Measurements from ENCODE around the gene ANO9.

The ANO9 gene

DNA sequence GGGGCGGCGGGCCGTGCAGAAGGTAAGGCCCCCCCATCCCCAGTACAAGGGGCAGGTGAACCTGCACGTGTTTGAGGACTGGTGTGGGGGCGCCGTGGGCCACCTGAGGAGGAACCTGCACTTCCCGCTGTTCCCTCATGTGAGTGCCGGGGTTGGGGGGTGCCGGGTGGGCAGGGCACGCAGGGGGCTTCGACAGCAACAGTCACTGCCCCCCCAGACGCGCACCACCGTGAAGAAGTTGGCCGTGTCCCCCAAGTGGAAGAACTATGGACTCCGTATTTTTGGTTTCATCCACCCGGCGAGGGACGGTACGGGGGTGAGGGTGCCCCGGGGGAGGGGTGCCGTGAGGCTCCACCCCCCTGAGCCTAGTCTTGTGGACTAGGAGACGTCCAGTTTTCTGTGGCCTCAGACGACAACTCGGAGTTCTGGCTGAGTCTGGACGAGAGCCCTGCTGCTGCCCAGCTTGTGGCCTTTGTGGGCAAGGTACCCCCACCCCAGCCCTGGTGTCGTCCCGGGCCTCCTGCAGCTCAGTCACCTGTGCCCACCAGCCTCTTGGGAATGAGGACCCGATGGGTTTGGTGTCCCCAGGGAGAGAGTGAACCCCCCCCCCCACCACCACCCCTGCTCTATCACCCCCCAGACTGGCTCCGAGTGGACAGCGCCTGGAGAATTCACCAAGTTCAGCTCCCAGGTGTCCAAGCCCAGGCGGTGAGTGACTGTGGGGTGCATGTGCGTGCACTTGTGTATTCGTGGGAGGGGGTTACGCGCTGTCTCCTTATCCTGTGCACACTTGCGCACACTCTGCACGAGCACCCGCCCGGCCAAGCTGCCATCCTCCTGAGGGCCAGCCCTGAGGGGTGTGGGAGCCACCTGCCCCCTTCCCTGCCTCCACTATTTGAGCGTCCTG, 68.7 kb downstream of the ANO9 start:
- no peak overlapping the region for H3K27ac ChIP-seq
- no peak overlapping the region for H3K4me3 ChIP-seq
- peaks cover 20% of the 10 kb centered on the region; the same call in 1 of the 2 replicates for H3K36me3 ChIP-seq (ENCODE audit: insufficient read depth, low read length)
- H3K9ac ChIP-seq (ENCODE audit: insufficient read length): no peak overlapping the region
- TF ChIP-seq EZH2 (IDR thresholded peaks at IDR 0.05): no peak
- TF ChIP-seq POLR2AphosphoS5 (IDR thresholded peaks at IDR 0.05; ENCODE audit: borderline replicate concordance, low read depth, low read length): no peak
- TF ChIP-seq FOXP2 (optimal IDR thresholded peaks at IDR 0.05; ENCODE audit: control extremely low read depth, extremely low read length, insufficient read depth): no peak
- H3K9me3 ChIP-seq (ENCODE audit: low read depth, low read length): no peaks in the 10 kb centered on the region
- no peak for DNase-seq (ENCODE audit: low read depth, low spot score)

GRCh38 chr11:371716-372590, 69.9 kb downstream of the ANO9 start:
- Histone ChIP-seq H3K4me3 (no peak overlapping the region), H3K9me3 (ENCODE audit: low read depth, low read length) (no peaks in the 10 kb centered on the region), H3K27ac (0 out of 2 replicates have a peak overlapping the region, but pooled peaks have one; percentile 42), H3K36me3 (ENCODE audit: insufficient read depth, low read length) (peaks cover 20% of the 10 kb centered on the region; the same call in 1 of the 2 replicates), H3K9ac (ENCODE audit: insufficient read length) (no peak overlapping the region)
- no peak for DNase-seq (ENCODE audit: low read depth, low spot score)
- TF ChIP-seq POLR2AphosphoS5 (IDR thresholded peaks at IDR 0.05; ENCODE audit: borderline replicate concordance, low read depth, low read length) (no peak), FOXP2 (optimal IDR thresholded peaks at IDR 0.05; ENCODE audit: control extremely low read depth, extremely low read length, insufficient read depth) (no peak), EZH2 (IDR thresholded peaks at IDR 0.05) (no peak)

DNA sequence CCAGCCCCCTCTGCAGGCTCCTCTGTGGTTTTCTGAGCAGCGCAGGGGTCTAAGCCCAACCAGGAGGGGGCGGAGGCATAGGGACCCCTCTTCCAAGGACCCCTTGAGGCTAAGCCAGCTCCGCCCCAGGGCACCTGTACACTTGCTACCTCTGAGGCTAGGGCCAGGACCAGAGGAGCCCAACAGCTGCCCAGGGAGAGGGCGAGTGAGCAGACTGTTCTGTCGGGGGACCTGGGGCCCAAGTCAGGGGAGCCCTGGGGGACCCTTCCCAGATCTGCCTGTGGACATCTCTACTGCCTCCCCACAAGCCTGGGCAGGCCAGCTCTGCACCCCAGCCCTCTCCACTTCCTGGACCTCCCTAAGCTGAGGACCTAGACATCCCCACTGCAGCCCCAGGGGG, 70.8 kb downstream of the ANO9 start:
- no peak for DNase-seq (ENCODE audit: low read depth, low spot score)
- peak overlapping the region; percentile 79; the same call in 1 of the 2 replicates for H3K4me3 ChIP-seq
- TF ChIP-seq POLR2AphosphoS5 (IDR thresholded peaks at IDR 0.05; ENCODE audit: borderline replicate concordance, low read depth, low read length) (no peak), EZH2 (IDR thresholded peaks at IDR 0.05) (no peak), FOXP2 (optimal IDR thresholded peaks at IDR 0.05; ENCODE audit: control extremely low read depth, extremely low read length, insufficient read depth) (no peak)
- no peak overlapping the region for H3K9ac ChIP-seq (ENCODE audit: insufficient read length)
- 0 out of 2 replicates have a peak overlapping the region, but pooled peaks have one; percentile 19 for H3K27ac ChIP-seq
- no peaks in the 10 kb centered on the region for H3K9me3 ChIP-seq (ENCODE audit: low read depth, low read length)
- H3K36me3 ChIP-seq (ENCODE audit: insufficient read depth, low read length): peaks cover 20% of the 10 kb centered on the region; the same call in 1 of the 2 replicates

GRCh38 chr11:370070-370941, 71.5 kb downstream of the ANO9 start:
- TF ChIP-seq EZH2 (IDR thresholded peaks at IDR 0.05): no peak
- Histone ChIP-seq H3K9me3 (ENCODE audit: low read depth, low read length) (no peaks in the 10 kb centered on the region), H3K36me3 (ENCODE audit: insufficient read depth, low read length) (peaks cover 20% of the 10 kb centered on the region; the same call in 1 of the 2 replicates), H3K4me3 (peak overlapping the region; percentile 79), H3K9ac (ENCODE audit: insufficient read length) (peak overlapping the region; percentile 68), H3K27ac (0 out of 2 replicates have a peak overlapping the region, but pooled peaks have one; percentile 19)
- no peak for DNase-seq (ENCODE audit: low read depth, low spot score)

DNA sequence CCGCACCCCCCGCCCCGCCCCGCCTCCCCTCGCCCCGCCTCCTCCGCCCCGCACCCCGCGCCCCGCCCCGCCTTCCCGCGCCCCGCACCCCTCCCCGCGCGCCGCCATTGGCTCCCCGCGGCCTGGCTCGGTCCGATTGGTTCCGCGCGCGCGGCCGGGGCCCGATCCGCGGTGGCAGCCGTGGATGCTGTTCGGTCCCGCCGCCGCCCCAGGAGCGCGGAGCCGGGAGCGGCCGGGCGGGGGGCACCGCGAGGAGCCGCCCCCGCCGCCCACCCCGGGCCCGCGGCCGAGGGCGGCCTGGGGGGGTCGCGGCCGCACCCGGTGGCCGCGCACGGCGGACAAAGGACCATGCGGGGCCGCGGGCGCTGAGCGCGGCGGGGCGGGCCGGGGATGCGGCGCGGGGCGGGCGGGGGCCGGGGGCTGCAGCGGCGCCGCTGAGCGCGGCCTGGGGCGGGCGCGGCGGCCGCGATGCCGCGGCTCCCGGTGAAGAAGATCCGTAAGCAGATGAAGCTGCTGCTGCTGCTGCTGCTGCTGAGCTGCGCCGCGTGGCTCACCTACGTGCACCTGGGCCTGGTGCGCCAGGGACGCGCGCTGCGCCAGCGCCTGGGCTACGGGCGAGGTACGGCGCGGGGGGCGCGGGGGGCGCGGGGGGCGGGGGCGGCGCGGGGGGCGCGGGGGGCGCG, 72.3 kb downstream of the ANO9 start, which contains the start of gene B4GALNT4:
Gene B4GALNT4 (plus strand): TSS at position 164 of the 683 bp plus-strand sequence. CDS start 305 bp downstream, at position 469.
- Histone ChIP-seq H3K36me3 (ENCODE audit: insufficient read depth, low read length) (peaks cover 20% of the 10 kb centered on the region; the same call in 1 of the 2 replicates), H3K4me3 (peak within 1 kb of the TSS; percentile 79), H3K27ac (no peak within 1 kb of the TSS), H3K9me3 (ENCODE audit: low read depth, low read length) (no peaks in the 10 kb centered on the region), H3K9ac (ENCODE audit: insufficient read length) (peak within 1 kb of the TSS; percentile 68)
- TF ChIP-seq EZH2 (IDR thresholded peaks at IDR 0.05) (no peak), FOXP2 (optimal IDR thresholded peaks at IDR 0.05; ENCODE audit: control extremely low read depth, extremely low read length, insufficient read depth) (no peak), POLR2AphosphoS5 (IDR thresholded peaks at IDR 0.05; ENCODE audit: borderline replicate concordance, low read depth, low read length) (no peak)
- DNase-seq (ENCODE audit: low read depth, low spot score): no peak

- peak overlapping the region; percentile 42 for H3K4me3 ChIP-seq
- no peak overlapping the region for H3K9ac ChIP-seq (ENCODE audit: insufficient read length)
- DNase-seq (ENCODE audit: low read depth, low spot score): no peak
- TF ChIP-seq POLR2AphosphoS5 (IDR thresholded peaks at IDR 0.05; ENCODE audit: borderline replicate concordance, low read depth, low read length) (no peak), FOXP2 (optimal IDR thresholded peaks at IDR 0.05; ENCODE audit: control extremely low read depth, extremely low read length, insufficient read depth) (no peak), EZH2 (IDR thresholded peaks at IDR 0.05) (no peak)
- H3K9me3 ChIP-seq (ENCODE audit: low read depth, low read length): no peaks in the 10 kb centered on the region
- peaks cover 18% of the 10 kb centered on the region; the same call in 1 of the 2 replicates for H3K36me3 ChIP-seq (ENCODE audit: insufficient read depth, low read length)
- no peak overlapping the region for H3K27ac ChIP-seq
Measured at GRCh38 chr11:368414-369335, 73.1 kb downstream of the ANO9 start.

Data from SK-N-MC (cell line).